HG02571 (cell line): Measurements from ENCODE around the gene COMT.

Source experiments
- ATAC-seq: cut with Tn5 transposase; IDR thresholded peaks from one replicate; pipeline ENCODE4 v1.9.1; 2021; ENCODE audit warnings: mild to moderate bottlenecking, moderate library complexity; ENCODE audit not compliant: unreplicated experiment

Gene COMT

DNA sequence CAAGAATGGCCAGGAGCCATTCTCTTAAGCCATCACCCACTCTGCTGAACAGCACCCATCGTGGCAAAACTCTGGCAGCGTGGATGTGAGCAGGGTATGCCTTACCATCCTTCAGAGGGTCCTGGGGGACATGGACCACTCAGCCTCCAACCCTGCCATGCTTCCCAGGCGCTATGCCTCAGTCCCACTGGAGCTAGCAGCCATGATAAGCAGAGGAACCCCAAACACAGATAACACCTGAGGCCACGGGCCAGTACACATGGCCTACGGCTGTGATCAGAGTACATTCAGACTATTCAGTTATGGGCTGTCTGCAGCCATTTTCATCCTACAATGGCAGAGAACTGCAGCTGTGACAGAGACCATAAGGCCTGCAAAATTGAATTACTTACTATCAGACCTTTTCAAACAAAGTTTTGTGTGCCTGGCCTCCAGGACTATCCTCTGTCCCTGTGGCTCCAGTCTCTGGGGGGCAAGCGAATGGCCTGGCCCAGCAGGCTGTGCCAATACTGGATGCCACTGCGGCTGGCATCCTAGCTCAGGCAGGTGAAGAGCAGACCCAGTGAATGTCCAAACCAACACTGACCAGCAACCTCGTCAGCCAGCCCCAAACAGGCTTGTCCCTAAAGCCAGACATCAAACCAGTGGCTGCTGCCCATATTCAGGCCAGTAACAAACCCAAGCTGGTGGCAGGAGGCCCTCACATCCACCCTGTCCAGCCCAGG lies 68.2 kb downstream of the COMT start:
- ATAC-seq, result no peak

DNA sequence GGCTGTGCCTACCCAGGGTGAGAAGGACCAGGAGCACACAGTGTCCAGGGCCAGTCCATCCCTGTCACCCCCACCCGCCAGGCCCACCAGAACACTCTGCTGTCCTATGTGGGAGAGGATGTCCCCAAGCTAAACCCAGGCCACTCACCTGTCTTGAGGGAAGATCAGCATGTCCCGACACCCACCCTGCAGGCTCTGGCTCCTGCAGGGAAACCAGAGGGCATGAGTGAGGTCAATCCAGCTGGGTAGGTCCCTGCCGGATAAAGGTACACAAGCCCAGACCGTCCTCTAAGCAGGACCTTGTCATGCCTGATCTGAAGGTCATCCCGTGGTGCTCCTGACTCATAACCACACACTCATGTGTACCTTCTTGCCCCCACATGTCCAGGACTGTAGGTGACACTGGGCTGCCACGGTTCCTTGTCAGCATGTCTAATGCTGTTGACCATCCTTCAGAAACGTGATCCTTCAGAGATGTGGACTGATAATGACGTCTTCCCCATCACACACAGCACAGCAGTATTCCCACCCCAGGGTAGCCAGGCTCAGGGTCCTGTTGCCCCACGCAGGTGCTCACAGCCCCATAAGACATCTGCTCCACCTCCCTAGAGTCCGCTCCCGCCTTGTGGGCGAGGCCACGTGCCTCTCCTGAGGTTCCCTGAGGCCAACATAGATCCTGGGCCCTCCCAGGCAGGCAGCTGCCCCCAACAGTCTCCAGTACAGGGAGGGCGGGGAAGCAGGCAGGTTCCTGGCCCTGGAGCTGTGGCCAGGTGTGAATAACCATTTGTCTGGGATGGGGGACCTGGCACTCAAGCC lies 68.9 kb downstream of the COMT start:
- no peak for ATAC-seq

DNA sequence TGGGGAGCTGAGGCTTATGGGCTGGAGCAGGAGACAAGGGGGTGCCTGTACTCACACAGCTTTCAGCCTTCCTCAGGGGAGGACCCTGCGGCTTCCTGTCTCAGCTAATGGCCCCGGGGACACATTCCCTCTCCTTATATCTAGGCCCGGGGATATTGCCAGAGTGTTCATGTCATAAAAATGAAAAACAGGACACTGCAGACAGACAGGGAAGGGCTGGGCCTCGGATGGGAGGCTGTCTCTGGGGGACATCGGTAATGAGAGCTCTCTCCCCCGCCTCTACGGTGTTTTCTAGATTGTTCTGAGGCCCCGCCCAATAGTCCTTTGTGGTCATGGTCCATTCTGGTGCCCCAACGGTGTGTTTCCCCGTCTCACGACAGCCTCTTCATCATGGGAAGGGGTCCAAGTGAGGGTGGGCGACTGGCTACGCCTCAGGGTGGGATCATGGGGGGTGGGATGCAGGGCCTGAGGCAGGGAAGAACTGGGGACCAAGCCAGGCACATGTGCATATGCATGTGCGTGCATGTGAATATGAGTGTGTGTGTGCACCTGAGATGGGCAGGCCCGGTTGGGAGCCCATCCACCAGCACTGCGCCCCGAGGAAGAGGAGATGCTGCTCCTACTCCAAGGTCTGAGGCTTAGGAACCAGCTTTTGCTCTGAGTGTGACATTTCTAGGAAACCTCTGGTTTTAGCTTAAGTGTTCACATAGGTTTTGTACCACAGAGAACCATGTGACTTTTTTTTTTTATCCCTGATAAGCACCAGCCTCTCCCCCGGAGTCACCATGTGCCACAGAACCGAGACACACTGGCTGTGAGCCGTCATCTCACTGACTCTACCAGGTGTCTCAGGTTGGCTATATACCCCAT lies 69.8 kb downstream of the COMT start:
- ATAC-seq, result no peak

DNA sequence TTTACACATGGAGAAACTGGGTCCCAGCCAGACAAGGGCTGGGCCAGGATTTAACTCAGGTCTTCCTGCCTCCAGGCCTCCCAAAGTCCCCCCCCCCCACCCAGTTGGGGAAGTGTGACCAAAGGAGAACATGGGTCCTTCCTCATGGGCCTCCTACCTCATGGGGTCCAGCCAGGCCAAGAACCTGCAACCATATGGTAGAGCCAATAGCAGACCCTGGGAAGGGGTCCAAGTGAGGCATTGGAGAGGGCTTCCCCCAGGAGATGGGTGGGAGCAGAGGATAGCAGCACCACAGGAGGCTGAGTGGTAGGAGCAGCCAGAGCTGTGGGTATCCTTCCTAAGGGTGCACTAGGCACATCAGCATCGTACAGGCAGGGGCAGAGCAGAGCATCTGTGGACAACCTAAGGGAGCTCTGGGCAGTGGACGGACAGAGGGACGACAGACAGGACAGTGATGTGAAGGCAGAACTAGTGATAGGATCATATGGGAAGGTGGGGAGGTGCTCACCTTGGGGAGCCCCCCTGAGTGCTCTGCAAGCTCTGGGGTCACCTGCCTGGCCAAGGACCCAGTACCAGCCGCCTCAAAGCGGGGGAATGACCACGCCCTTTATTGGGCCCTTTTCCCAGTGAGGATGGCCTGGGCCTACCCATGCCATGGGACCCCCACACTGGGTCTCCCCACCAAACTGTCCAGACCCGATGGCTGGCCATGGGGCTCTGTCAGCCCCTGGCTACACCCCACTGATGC lies 70.6 kb downstream of the COMT start:
- ATAC-seq, result no peak

DNA sequence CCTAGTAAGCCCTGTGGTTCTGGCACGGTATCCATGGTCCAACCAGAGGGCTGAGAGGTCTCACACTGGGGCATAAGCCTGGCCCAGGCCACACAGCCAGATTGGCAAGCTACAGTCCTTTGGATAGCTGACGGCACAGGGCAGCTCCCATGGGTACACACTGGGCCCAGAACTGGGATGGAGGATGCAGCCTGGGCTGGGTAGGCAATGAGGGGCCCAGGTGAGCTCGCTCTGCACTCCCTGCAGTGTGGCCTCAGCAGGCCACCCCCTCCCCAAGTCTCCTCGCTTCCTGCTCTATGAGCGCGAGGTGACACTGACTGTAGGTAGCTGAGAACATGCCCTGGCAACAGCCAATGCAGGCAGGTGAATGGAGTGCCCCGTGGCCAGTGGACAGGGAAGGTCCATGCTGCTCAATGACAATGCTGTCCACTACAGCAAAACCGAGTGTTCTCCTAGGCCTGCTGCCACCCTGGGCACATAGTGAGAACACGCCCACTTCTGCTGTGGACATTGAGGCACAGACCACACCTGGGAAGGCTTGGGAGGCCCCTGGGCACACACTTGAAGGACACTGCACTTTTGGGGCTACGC lies 71.3 kb downstream of the COMT start:
- ATAC-seq, result no peak

DNA sequence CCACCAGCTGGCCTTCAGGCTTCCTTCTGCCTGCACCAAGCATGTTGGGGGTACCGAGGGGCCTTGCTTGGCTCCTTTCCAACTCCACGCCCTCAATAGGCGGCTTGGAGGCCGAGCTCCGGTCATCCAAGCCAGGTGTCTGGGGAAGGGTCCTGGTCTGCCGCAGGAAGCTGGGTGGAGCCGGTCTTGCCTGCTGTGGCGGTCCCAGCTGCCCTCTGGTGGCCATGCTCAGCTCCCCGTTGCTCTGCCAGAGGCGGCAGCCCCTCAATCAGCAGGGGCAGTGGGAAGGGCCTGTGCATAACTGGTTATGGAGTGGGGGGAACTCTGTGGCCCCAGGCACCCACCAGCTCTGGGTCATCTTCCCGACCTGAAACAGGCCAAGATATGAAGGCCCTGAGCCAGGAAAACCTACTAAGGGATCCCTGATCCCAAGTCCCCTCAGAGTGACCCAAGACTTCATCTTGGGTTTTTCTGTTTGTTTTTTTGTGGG lies 71.9 kb downstream of the COMT start:
- ATAC-seq, result no peak

DNA sequence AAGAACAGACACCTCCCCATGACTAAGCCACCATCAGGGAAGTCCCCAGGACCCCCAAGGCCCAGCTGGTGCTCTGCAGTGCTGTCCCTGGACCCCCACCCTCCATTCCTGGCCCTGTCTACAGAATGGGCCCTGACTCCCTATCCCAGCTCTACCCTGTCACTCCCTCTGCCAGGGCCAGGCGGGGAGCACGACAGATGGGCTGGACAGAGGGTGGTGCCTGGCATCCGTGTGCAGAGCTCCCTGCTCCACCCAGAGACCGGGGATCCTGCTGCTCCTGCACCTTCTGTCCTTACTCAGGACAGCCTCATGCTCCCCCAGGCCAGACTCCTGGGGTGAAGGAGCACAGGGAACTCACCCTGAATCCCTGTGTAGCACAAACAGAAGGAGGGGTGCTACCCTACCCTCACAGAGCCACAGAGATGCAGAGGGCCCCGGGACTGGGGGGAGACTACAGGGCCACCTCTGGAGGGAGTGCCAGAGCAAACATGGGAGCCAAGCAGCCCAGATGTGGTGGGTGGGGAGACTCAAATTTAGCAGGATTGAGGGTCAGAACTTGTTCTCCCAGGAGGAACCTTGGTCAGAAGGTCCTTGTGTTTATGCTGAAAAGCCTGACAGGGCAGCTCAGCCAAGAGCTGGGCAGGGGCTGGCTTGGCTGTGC lies 73.1 kb downstream of the COMT start:
- no peak for ATAC-seq

DNA sequence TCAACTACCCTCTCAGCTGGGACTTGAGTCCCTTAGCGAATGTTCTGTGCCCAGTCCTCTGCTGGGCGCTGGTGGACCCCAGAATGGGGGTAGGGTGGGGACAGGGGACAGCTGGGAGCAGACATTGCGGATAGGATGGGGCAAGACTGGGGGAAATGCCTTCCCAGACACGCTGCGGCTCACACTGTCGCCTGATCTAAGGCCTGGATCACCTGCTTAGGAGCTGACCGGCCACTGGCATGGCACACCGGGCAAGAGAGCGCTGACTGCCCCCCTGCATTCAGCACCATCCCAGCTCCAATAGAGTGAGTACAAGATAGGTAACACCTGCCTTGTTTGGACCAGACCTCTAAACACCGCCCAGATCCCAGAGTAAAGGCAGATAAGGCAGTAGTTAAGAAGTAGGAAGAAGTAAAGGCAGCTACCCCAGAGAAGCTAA lies 73.6 kb downstream of the COMT start:
- no peak for ATAC-seq

DNA sequence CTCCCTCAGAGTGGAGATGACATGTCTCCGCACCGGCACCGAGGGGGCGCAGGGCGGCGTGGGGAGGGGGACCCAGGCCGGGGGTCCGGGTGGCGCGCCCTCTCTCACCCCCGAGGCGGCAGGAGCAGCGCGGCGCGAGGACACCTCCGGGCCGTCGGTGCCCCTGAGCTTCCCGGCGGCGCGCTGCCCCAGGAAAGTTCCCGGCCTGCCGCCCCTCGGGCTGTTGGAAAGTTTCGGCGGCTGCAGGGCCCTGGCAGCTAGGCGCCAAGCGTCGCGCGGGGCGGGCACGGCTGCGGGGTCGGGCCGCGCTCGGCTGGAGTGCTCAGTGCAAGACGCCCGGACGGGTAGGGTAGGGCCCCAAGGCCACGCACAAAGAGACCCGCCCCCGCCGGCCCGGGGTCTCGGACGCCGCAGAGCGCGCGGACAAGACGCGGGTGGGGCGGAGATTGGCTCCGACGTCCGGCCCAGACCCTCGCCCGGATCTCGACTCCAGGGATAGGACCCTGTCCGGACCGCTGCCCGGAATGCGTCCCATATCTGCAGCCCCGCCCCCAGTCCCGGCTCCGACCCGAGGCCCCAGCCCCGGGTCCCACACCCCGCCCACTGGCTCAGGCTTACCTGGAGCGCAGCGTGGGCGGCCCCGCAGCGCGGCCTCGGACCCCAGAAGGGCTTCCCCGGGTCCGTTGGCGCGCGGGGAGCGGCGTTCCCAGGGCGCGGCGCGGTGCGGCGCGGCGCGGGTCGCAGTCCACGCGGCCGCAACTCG lies 74.6 kb downstream of the COMT start:
- no peak for ATAC-seq

DNA sequence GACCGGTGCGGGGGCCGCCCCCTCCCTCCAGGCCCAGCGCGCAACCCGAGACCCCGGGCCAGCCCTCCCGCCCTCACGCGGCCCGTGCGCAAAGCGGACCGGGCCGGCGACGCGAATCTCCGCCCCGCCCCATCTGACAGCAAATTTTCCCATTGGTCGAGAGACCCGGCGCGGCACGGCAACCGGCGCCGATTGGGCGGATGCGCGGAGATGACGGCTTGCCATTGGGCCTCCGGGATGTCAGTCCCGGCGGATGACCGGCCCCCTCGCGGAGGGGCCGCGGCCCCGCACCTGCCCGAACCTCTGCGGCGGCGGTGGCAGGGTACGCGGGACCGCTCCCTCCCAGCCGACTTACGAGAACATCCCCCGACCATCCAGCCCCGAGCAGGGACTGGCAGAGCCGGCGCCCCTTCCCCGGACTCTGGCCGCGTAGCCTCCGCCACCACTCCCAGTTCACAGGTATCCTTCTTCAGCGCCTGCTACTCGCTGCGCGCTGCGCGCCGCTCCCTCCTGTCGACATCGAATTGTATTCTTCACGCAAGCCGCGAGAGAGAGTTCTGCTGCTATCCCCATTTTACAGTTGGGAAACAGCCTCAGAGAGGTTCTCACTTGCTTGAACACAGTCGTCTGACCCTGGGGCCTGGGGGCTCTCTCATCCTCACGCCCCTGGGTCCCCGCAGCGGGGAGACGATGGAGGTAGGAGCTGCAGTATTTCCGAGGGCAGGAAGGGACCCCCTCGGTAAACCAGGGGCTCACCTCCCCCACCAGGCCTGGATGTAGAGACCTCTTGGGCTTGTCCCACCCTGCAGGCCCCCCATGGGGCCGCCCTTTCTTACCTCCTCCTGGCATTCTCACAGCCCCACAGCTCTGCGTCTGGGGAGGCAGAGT lies 75.4 kb downstream of the COMT start, which contains the start of gene ARVCF:
ARVCF (minus strand) TSS at position 90 of the 888 bp plus-strand sequence. CDS start 26,029 bp downstream, outside the sequence.
- ATAC-seq, result peak; percentile 47

DNA sequence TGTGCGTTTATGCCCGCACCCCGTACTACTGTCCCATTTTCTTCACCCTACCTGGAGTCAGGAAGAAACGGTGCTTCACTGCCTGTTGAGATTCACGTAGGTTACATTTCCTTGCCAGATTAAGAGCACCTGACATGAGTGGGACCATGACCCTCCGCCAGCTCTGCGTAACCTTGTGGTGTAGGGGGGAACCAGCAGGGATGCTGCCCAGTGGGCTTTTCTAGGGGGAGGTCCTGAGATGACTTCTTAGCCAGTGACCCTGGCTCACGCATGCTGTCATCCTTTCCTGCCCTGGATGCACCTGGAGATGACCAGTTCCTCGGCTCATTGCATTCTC lies 76.0 kb downstream of the COMT start:
- no peak for ATAC-seq

DNA sequence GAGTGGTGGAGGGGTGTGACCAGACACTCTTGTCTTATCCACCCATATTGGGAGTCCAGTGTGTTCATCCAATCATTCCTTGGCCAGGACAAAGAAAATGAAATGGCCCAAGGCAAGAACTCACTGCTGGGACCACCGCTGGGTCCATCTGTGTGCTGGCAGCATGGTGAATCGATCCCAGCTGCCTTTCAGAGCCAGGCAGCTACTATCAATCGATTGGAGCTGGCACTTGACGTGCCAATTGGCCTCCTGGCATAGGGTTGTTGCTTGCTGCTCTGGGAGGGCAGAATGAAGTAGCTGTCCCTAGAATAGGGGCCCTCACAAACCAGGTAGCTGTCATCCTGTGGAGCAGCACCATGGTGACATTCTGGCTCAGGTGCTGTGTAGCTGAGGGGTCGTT lies 76.4 kb downstream of the COMT start:
- no peak for ATAC-seq
